Measurements from ENCODE around the gene MCC.

DNA sequence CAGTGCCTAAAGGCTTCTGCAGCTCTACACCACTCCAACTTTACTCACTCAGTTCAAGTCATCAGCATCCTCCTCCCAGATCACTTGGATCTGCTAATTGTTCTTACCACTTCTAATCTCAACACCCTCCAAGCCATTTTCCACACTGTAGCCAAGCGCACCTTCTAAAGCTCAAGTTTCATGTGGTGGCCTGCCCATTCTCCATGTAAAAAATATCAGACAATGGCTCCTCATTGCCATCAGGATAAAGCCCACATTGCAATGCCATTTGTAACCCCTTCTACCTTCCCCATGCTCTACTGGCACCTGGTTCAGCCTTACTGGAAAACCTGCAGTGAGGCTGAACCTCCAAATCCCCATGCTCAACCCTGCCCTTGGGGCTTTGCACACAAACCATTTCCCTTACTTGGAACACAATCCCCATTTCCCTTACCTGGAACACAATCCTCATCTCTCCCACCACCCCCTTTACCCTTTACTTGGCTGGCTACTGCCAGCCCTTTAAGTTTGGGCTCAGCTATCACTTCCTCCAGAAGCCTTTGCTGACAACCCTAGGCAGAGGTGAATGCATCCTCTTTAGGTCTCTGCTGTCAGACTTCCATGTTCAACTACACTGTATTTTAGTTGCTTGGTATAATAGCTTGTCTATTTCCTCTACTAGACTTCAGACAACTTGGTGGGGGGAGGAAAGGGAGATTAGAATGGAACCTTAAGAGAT lies 273.5 kb downstream of the MCC start:
- TF ChIP-seq CTCF (IDR thresholded peaks at IDR 0.05) (no peak), EZH2 (IDR thresholded peaks at IDR 0.05) (no peak), EZH2phosphoT487 (IDR thresholded peaks at IDR 0.05) (no peak)
